ENCODE data around the gene NR4A1. TPM values are rescaled to one million over a fixed set of nuclear protein-coding genes. Genes with fewer than 3 reads are reported as not detected.

The NR4A1 gene
- total RNA-seq, result 1.6 and 2.4 TPM in 2 replicates

DNA sequence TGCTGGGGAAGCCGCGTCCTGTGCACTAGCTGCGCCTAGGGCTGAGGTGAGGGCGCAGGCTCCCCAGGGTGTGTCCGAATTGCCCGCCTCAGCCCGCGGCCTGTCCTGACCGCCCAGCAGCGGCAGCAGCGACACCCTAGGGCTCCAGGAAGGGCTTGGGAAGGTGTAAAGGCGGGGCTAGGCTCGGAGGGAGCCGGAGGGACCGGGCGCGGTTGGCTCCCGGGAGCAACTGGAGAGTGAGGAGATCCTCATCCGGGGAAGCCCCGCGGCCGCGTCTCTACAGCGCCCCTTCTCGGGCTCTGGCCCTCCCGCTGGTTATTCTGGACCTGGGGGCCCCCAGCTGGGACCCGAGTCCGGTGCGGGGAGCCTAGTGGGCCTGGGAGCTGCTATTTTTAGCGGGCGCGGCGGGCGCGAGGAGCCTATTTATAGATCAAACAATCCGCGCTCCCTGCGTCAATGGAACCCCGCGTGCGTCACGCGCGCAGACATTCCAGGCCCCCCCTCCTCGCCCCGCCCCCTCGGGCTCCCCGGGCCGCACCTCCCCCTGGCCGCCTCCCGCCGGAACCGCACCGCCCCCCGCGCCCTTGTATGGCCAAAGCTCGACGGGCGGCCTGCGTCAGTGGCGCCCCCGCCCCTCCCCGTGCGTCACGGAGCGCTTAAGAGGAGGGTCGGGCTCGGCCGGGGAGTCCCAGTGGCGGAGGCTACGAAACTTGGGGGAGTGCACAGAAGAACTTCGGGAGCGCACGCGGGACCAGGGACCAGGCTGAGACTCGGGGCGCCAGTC lies at the start of gene NR4A1:
Gene NR4A1, plus strand, starts transcription at position 685 of the 784 bp plus-strand sequence. CDS start 2,887 bp downstream, outside the sequence.

DNA sequence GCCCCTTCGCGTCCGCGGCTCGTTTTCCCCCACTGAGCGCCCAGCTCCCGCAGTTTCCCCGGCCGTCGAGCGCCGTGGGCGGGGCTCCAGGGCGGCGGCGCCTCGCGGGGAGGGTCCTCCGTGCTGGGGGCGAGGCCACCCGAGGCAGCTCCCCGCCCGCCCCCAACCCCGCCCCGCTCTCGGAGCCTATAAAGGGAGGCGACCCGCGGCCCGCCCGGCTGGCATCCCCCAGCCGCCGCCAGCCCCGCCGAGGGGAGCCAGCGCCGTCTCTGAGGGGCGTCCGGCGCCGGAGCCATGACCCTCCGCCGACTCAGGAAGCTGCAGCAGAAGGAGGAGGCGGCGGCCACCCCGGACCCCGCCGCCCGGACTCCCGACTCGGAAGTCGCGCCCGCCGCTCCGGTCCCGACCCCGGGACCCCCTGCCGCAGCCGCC lies 44.5 kb upstream of the NR4A1 start, which contains the start of gene TAMALIN:
Gene TAMALIN, plus strand, starts transcription at position 221 of the 432 bp plus-strand sequence. Its CDS starts 74 bp downstream, at position 295.

DNA sequence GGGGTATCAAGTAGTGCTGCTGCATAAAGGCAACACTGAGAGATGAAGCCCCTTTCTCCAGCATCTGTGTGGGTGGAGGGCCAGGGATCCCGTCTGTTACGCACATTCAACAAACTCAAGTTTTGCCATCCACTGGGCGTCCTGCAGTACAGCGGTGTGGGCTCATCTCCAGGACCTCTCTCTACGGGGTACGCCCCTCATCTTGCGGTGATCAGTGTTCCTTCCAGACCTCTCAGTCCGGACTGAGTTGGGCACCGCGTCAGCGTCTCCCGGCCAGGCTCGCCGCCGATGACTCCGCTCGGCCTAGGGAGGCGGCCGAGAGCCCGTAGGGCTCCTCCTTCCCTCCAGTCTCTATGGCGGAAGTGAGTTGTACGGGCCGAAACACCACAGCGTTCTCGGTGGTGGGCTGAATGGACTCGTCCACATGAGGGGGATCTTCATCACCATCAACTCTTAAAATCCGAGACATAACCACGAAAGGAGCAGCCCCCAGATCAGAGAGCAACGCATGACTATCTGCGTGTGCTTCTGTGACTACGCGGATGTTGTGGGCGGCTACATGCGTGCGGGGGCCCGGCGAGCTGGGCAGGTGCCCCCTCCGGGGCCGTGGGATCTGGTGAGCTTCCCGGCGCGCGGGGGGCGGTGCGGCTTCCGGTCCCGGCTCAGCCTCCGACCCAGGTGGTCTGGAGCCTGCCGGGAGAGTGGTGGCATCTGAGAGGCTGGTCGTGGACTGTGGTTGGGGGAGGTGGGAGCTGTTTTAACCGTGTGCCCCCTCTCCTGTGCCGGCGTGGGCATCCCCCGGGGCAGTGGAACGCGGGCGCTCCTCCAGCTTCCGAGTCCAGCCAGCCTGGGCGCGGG lies 18.3 kb downstream of the NR4A1 start, which contains the start of gene ATG101:
Gene ATG101, plus strand, starts transcription at position 652 of the 858 bp plus-strand sequence. CDS start 3,673 bp downstream, outside the sequence.

DNA sequence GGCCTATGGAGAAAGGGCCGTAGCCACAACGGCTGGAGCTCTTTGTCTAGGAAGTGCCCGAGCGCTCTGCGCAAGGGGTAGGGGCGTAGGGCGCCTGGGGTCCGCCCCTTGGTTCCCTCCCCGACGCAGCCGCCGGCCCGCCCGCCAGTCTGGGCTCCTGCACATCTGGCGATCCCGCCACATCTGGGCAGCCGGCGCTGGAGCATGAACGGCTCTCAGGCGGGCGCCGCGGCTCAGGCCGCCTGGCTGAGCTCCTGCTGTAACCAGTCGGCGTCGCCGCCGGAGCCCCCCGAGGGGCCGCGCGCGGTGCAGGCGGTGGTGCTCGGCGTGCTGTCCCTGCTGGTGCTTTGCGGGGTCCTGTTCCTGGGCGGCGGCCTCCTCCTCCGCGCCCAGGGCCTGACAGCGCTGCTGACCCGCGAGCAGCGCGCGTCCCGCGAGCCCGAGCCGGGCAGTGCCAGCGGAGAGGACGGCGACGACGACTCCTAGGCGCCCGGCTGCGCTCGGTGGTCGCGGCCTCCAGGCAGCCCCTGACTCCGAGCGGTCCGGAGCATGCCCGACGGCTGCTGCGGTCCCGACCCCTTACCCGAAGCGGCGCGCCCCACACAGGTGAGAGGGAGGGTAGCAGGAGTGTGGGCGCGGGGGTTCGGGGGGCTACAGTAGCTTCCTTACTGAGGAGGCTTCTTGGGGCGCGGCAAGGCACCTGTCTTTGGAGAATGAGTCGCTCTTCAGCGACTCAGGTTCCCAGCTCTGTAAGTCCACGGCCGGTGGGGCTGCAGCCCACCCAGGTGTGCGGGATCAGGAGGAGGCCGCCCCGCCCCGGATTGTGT lies 28.5 kb downstream of the NR4A1 start, which contains the start of gene SMIM41:
Gene SMIM41, plus strand, starts transcription at position 129 of the 827 bp plus-strand sequence. Its CDS starts 76 bp downstream, at position 205.

Other genes starting within 250 kb of the NR4A1 start
- gene FIGNL2, start 202.7 kb upstream of the NR4A1 start, total RNA-seq, result not detected in 2 replicates
- gene ANKRD33, start 163.3 kb upstream of the NR4A1 start, total RNA-seq, result not detected in 2 replicates
- 1.2 TPM in 1 of 2 replicates, not detected in the other for gene ACVRL1, start 143.9 kb upstream of the NR4A1 start, total RNA-seq
- gene ACVR1B, start 99.7 kb upstream of the NR4A1 start, total RNA-seq, result 6.0 and 7.1 TPM in 2 replicates
- gene TAMALIN, start 44.5 kb upstream of the NR4A1 start, total RNA-seq, result not detected in 2 replicates
- gene ATG101, start 18.5 kb downstream of the NR4A1 start, total RNA-seq, result 42.0 and 61.1 TPM in 2 replicates
- 0.39 TPM in 1 of 2 replicates, not detected in the other for gene SMIM41, start 28.3 kb downstream of the NR4A1 start, total RNA-seq
- 0.22 TPM in 1 of 2 replicates, not detected in the other for gene KRT80, start 140.6 kb downstream of the NR4A1 start, total RNA-seq
- 636 and 2,495 TPM in 2 replicates for gene KRT7, start 181.8 kb downstream of the NR4A1 start, total RNA-seq
- gene KRT86, start 223.2 kb downstream of the NR4A1 start, total RNA-seq, result not detected in 2 replicates
- not detected in 2 replicates for gene KRT81, start 240.1 kb downstream of the NR4A1 start, total RNA-seq